Measurements from ENCODE around the gene MARCHF10. TPM values are rescaled to one million over a fixed set of nuclear protein-coding genes. Genes with fewer than 3 reads are reported as not detected.

The MARCHF10 gene
- total and polyA plus RNA-seq, 2 of the 13 experiments (the other 11 are each of a cell fraction or from before 2014, with no cell fraction given): not detected

GRCh38 chr17:62791235-62791734, 16.8 kb downstream of the MARCHF10 start:
- Histone ChIP-seq H4K20me1 (ENCODE audit: insufficient read depth, low read length) (no peaks in the 10 kb centered on the region), H3K4me1 (ENCODE audit: insufficient read depth, low read length) (no peaks in the 10 kb centered on the region; the same call in 1 of the 2 replicates), H3K27ac (ENCODE audit: extremely low read length, insufficient read depth, low read length) (no peak overlapping the region), H3K9ac (ENCODE audit: insufficient read depth, low read depth, low read length) (no peak overlapping the region), H3K4me2 (ENCODE audit: low read depth, low read length) (no peak overlapping the region), H3K27me3 (ENCODE audit: control insufficient read depth in 1 of 2, insufficient read depth in 2 of 2, low read length in 2 of 2) (peaks cover 2 to 14% of the 10 kb centered on the region in 2 experiments; a peak in 3 of 5 replicates), H3K4me3 (replicated peaks in 1 of 3; ENCODE audit: insufficient read depth in 1 of 3, low read depth in 2 of 3, low read length in 3 of 3) (no peak overlapping the region), H3K9me3 (ENCODE audit: low read length) (no peaks in the 10 kb centered on the region), H2AFZ (ENCODE audit: low read length) (no peak overlapping the region), H3K79me2 (ENCODE audit: insufficient read depth, low read length) (no peaks in the 10 kb centered on the region), H3K36me3 (replicated peaks in 1 of 2; ENCODE audit: control insufficient read depth in 1 of 2, insufficient read depth in 2 of 2, low read length in 2 of 2) (no peaks in the 10 kb centered on the region)
- DNase-seq (ENCODE audit: low spot score) (no peak), ATAC-seq (no peak), FAIRE-seq (no peak)
- in situ Hi-C loops (cut with HindIII; ENCODE audit: extremely low pct_ligation_motif_present, low pct_unique_long_range_greater_than_20kb): no loop called here
- BruUV-seq (replicated peaks): no TSS peak
- POLR2A ChIA-PET: interaction anchor here (1.6 kb wide), 1 partner anchor 12 kb away, joined by 4 read pairs; no protein-coding TSS in a partner anchor
- intact Hi-C loops (cut with micrococcal nuclease; ENCODE audit: unreplicated experiment): no loop called here
- TF ChIP-seq CSRNP2 (CRISPR knock-in tag; conservative IDR thresholded peaks at IDR 0.05; ENCODE audit: low read depth) (no peak), RBFOX2 (IDR thresholded peaks at IDR 0.05; ENCODE audit: low read depth, low read length) (no peak), POLR2A (IDR thresholded peaks at IDR 0.05; ENCODE audit: insufficient read depth in 1 of 2, low read depth in 2 of 2, low read length in 2 of 2) (no peak), MAFK (conservative IDR thresholded peaks at IDR 0.05 in 1 of 2, IDR thresholded peaks at IDR 0.05 in 1 of 2; ENCODE audit: low read length in 2 of 2) (0 out of 4 replicates have a peak, but pooled peaks of 1 of the 2 experiments have one; percentile 12), CENPT (CRISPR knock-in tag; IDR thresholded peaks at IDR 0.05; ENCODE audit: low read depth) (no peak), ZNF383 (CRISPR knock-in tag; IDR thresholded peaks at IDR 0.05; ENCODE audit: borderline replicate concordance) (no peak), ZHX2 (IDR thresholded peaks at IDR 0.05; ENCODE audit: low read depth) (no peak), ZHX2 (CRISPR knock-in tag; IDR thresholded peaks at IDR 0.05; ENCODE audit: borderline replicate concordance) (no peak), KAT2B (IDR thresholded peaks at IDR 0.05; ENCODE audit: borderline replicate concordance, low read depth, low read length) (no peak)
- 14% methylated on average over 6 of the region's 6 CpGs for WGBS (ENCODE audit: low lambda C conversion rate)
- CTCF ChIA-PET (ENCODE audit: low intra/inter-chr PET ratio, low total read pairs): no interaction called here
